Measurements from ENCODE around the gene AGR3.

DNA sequence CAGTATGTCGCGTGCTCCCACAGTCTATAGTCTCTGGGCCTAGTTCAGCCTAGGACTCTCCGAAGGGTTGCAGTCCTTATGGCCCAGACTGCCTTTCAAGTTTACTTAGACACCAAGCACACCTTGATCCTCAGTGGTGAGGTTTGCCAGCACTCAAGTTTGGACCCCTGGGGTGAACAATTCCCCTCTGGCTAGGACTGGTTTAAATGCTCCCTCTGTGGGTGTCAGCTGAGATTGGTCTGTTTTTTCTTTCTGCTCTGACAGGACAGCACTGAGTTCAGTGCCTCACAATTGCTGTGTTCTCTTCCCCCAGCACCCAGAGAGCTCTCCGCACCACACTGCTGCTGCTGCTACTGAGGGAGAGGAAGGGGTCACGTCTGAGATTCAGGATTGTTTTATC lies 31.9 kb upstream of the AGR3 start:
- TF ChIP-seq CTCF (IDR thresholded peaks at IDR 0.05; ENCODE audit: insufficient read depth, low read depth, low read length) (no peak), EZH2 (IDR thresholded peaks at IDR 0.05; ENCODE audit: insufficient read depth, low read length) (no peak)

All from astrocyte (in vitro differentiated cells and primary cell).